ENCODE data around the gene KHDRBS2. TPM values are rescaled to one million over a fixed set of nuclear protein-coding genes. Genes with fewer than 3 reads are reported as not detected.

The KHDRBS2 gene
- total and polyA plus RNA-seq, 2 of the 4 experiments (the other 2 are of a cell fraction): not detected

DNA sequence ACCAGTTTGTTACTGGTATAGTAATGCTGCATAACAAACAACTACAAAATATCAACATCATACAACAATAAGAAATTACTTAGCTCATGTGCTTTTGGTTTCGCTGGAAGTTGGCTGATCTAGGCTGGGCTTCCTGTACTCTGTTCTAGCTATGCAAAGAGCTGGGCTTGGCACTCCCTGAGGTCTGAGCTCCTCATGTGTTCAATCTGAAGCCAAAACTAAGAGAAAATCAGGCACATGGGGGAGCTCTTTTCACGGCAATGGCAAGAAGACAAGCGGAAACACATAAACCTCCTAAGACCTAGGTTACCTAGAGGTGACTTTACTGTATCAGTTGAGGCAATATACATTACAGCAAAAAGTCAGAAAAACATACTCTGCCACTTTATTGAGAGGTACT, 574.2 kb downstream of the KHDRBS2 start:
- no peak overlapping the region for H3K4ac ChIP-seq (ENCODE audit: low read depth, low read length)

More for the DNA sequence above, 574.2 kb downstream of the KHDRBS2 start:
- Histone ChIP-seq H3K4me1 (ENCODE audit: control insufficient read depth, insufficient read depth, low read length) (no peaks in the 10 kb centered on the region), H4K20me1 (ENCODE audit: insufficient read depth, low read length) (no peaks in the 10 kb centered on the region), H4K5ac (ENCODE audit: low read depth, low read length) (no peak overlapping the region), H3K27me3 (ENCODE audit: control insufficient read depth, insufficient read depth, low read length) (no peaks in the 10 kb centered on the region), H3K36me3 (ENCODE audit: control insufficient read depth, insufficient read depth, low read length) (no peaks in the 10 kb centered on the region), H2BK5ac (ENCODE audit: low read depth, low read length, poor library complexity, severe bottlenecking) (no peak overlapping the region), H2AFZ (replicated peaks; ENCODE audit: low read length, poor library complexity) (no peak overlapping the region), H2AK9ac (replicated peaks; ENCODE audit: low read depth, low read length, poor library complexity) (no peak overlapping the region), H3K4me2 (ENCODE audit: low read depth, low read length) (no peak overlapping the region), H4K8ac (ENCODE audit: low read depth in 2 of 2, low read length in 2 of 2) (no peak overlapping the region), H3K56ac (ENCODE audit: extremely low read depth, insufficient read depth, low read length) (no peak overlapping the region), H3K9ac (ENCODE audit: low read depth, low read length) (no peak overlapping the region), H3K79me1 (ENCODE audit: low read depth in 1 of 2, low read length in 2 of 2) (no peaks in the 10 kb centered on the region), H2BK15ac (ENCODE audit: low read depth, low read length) (no peak overlapping the region), H3K9me1 (ENCODE audit: insufficient read depth, low read length) (no peaks in the 10 kb centered on the region), H2BK120ac (ENCODE audit: low read depth, low read length) (no peak overlapping the region), H2AK5ac (ENCODE audit: low read depth, low read length) (no peak overlapping the region), H3K4me3 (ENCODE audit: insufficient read depth, low read depth, low read length) (no peak overlapping the region), H2BK20ac (ENCODE audit: low read depth, low read length) (no peak overlapping the region), H3K18ac (ENCODE audit: low read depth, low read length) (no peak overlapping the region), H3K23ac (ENCODE audit: low read depth, low read length) (no peak overlapping the region), H3K27ac (ENCODE audit: insufficient read depth, low read length) (no peak overlapping the region), H3K14ac (replicated peaks; ENCODE audit: low read depth, low read length) (no peak overlapping the region), H3K9me3 (ENCODE audit: control insufficient read depth, insufficient read depth, low read length) (no peaks in the 10 kb centered on the region), H4K91ac (ENCODE audit: insufficient read depth, low read depth, low read length) (no peak overlapping the region)
- CTCF ChIA-PET: no interaction called here
- DNase-seq (no peak), ATAC-seq (ENCODE audit: low read depth) (no peak)
- dilution Hi-C loops (cut with HindIII; ENCODE audit: low sequenced_read_pairs, unreplicated experiment) (no loop called here), in situ Hi-C loops (cut with MboI; ENCODE audit: low sequenced_read_pairs) (no loop called here), intact Hi-C loops (cut with micrococcal nuclease) (no loop called here)
- POLR2A ChIA-PET (ENCODE audit: unreplicated experiment): no interaction called here
- TF ChIP-seq MXI1 (IDR thresholded peaks at IDR 0.05; ENCODE audit: borderline replicate concordance, low read depth, low read length): no peak
- TF ChIP-seq FOS (IDR thresholded peaks at IDR 0.05; ENCODE audit: low read depth, low read length): no peak
- no peak for TF ChIP-seq POLR2A (IDR thresholded peaks at IDR 0.05; ENCODE audit: low read depth, low read length)
- BruUV-seq (replicated peaks): no TSS peak
- WGBS, 2 experiments (ENCODE audit: extremely low coverage in 2 of 2, insufficient read length in 1 of 2): no CpG with 5 or more reads among the region's 3 CpGs

Measured in IMR-90 (cell line).